Measurements from ENCODE around the gene SNAPC3.
"Not testable (repeated sequence)": the region's sequence is repeated elsewhere in the genome, so short reads cannot be mapped to it uniquely, and the experiment has no call there.

Gene SNAPC3

DNA sequence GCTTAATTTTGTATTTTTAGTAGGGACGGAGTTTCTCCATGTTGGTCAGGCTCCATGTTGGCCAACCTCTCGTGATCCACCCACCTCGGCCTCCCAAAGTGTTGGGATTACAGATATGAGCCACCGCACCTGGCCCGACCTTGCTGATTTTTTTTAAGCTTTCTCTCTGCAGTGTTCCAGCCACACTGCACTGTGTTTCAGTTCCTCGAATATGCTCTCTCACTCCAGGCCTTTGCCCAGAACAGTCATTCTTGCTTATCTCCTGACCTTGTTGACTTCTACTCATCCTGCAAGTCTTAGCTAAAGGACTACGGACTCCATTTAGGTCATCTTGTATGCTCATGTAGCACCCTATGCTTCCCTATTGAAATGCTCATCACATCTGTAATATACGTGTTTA, 3.3 kb downstream of the SNAPC3 start:
- no peak for DNase-seq

GRCh38 chr9:15427702-15428101, 5.0 kb downstream of the SNAPC3 start:
- DNase-seq = not testable (repeated sequence)

DNA sequence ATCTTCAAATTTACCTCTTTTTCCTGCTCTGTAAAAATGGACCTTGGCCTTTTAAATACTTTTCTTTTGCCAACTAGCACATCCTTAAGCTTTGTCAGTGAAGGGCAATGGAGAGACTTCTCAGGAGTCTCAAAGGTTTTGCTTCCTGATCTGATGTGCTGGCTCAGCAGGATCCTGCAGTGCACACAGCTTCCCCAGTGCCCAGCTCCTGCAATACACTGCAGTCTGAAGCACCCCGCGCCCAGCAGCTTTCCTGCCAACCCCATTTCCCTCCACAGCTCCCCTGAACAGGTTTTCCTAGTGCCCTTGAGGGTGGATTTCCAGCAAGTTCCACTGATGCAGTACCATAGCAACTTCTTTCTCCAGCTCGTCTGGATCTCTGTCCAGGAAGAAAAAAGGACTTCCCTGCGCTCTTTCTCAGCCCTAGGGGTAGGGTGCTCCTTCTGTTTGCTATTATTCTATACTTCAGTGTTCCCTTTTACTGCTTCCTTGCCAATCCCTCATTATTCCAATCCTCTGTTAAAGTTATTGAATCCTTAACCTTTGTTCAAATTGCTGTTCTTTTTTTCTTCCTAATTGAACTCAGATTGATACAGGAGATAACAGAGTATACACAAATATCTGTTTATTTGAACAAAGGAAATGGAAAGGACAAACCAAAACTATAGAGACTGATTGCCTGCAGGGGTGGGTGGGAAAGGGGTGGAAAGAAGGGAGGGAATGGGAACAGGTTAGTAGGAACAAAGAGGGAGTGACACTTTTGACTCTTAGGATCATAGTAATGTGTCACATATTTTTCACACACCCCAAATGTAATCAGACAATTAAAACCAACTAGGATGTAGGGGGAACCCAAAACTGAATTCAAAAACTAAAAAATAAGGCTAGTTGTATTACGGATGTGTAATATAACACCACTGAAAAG, 8.5 kb downstream of the SNAPC3 start:
- DNase-seq = no peak

GRCh38 chr9:15433191-15433590, 10.5 kb downstream of the SNAPC3 start:
- DNase-seq = no peak

GRCh38 chr9:15433661-15434060, 11.0 kb downstream of the SNAPC3 start:
- no peak for DNase-seq

DNA sequence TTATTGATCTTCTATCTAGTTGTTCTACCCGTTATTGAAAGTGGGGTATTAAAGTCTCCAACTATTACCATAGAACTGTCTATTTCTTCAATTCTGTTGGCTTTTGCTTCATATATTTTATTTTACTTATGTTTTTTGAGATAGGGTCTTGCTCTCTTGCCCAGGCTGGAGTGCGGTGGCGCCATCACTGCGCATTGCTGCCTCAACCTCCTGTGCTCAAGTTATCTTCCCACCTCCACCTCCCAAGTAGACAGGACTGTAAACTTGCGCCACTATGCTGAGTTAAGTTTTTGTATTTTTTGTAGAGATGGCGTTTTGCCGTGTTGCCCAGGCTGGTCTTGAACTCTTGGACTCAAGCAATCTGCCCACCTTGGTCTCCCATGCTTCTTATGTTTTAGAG, 16.2 kb downstream of the SNAPC3 start:
- DNase-seq = no peak

- DNase-seq = not testable (repeated sequence)
Measured at GRCh38 chr9:15441841-15442240, 19.2 kb downstream of the SNAPC3 start.

GRCh38 chr9:15442264-15442663, 19.6 kb downstream of the SNAPC3 start:
- not testable (repeated sequence) for DNase-seq

DNA sequence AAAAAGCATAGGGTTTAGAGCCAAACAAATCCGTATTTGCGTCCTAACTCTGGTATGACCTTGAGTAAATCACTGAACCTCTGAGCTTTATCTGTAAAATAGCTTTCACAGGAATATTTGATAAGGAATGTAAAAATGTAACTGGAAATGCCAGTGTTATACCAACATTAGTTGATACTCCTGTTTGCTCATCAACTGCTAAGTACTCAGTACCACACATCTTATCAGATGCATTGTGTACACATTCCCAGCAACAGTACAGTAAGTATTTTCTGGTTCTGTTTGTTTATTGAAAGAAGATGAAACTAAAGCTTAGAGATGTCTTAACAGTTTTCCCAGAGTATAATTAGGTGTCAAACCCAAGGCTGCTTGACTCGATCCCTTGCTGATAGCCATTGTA, 21.5 kb downstream of the SNAPC3 start:
- no peak for DNase-seq

DNA sequence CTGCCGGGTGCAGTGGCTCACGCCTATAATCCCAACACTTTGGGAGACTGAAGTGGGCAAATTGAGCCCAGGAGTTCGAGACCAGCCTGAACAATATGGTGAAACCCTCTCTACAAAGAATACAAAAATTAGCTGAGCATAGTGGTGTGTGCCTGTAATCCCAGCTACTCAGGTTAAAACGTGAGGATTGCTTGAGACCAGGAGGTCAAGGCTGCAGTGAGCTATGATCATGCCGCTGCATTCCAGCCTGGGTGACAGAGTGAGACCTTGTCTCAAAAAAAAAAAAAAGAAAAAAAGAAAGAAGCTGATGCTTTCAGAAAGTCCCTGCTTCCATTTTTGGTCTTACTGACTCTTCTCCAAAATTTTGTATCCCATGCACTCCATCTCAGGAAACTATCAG, 31.3 kb downstream of the SNAPC3 start:
- no peak for DNase-seq

DNA sequence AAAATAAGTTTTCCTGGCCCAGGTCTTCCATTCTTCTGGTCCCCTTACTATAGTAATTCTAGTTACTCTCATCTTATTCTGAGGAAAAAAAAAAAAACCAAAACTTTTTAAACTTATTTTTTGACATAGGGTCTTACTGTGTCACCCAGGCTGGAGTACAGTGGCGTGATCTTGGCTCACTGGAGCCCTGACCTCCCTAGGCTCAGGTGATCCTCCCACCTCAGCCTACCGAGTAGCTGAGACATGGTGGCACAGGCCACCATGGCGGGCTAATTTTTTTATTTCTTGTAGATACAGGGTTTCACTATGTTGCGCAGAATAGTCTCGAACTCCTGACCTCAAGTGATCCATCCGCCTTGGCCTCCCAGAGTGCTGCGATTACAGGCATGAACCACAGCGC, 38.4 kb downstream of the SNAPC3 start:
- no peak for DNase-seq

DNA sequence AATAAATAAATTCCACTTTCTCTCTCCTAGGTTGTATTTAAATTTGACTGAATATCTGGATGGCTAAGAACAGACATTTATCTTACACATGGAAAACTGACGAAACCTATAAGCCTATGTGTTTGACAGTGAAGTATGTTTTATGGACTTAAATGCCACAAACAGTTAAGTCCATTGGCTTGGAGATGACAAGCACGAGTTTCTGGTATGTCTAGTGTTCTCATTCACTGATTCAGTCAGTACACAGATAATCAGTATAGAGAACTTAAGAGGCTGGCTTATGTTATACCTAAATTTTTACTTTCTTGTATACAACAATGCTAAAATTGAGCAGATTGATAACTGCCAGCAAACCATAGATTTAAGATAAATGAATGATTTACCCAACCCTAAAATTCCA, 38.9 kb downstream of the SNAPC3 start:
- no peak for DNase-seq

- DNase-seq = no peak
Measured at GRCh38 chr9:15468145-15468544, 45.5 kb downstream of the SNAPC3 start.

DNA sequence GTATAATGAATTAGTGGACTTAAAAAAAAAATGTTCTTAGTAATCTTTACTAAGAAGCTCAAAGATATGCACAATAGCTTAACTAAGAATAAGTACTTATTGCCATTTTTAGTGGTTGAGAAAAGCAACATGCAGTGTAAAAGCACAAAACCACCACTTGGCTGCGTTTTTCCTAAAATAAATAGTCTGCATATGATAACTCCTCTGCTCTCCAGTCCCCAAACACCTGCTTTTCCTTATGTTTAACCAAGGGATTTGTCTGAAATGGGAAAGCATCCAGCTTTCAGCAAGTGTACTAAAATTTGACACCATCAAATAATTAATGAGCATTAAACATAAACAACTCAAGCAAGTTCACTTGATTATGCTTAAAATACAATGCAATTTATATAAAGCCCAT, 46.7 kb downstream of the SNAPC3 start:
- DNase-seq = no peak

DNA sequence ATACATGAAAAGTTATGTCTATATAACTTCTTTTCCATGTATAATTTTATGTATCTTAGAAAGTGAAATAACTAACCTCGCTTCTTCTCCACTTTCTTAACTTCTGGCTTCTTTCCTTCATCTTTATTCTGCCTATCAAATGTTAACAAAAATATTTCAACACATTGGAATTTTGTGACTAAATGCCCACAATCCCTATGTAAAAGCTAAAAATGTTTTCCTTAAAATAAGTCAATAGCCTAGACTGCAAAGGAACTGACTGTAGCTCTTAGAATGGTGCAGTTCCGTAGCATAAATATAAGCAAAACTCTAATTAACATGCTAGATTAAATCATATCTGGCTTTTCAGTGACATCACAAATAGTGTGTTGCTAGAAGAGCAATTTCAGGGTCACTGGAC, 47.2 kb downstream of the SNAPC3 start:
- DNase-seq = no peak

GRCh38 chr9:15475923-15476536, 53.4 kb downstream of the SNAPC3 start:
- DNase-seq = no peak

GRCh38 chr9:15480028-15480427, 57.4 kb downstream of the SNAPC3 start:
- no peak for DNase-seq

DNA sequence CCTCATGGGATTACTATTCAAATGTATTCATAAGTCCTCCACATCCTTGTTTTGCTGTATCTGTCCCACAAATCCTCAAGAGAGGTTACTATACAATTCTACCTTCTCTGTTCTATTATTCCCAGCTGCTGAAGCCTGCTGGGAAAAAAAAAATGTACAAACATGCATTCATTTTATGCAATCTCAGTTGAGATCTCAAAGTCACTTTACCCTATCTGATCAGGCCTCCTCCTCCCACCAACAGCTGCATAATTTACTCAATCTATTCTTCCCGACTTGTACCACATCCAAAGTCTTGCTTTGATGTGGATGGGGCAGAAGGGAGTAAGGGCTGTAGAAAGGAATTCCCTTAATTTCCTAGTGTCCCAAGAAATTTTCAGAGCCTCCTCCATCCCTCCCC, 59.5 kb downstream of the SNAPC3 start:
- DNase-seq = no peak

GRCh38 chr9:15484802-15485201, 62.1 kb downstream of the SNAPC3 start:
- no peak for DNase-seq

GRCh38 chr9:15485836-15486666, 63.4 kb downstream of the SNAPC3 start:
- DNase-seq = no peak

- no peak for DNase-seq
Measured at GRCh38 chr9:15491950-15492349, 69.3 kb downstream of the SNAPC3 start.

DNA sequence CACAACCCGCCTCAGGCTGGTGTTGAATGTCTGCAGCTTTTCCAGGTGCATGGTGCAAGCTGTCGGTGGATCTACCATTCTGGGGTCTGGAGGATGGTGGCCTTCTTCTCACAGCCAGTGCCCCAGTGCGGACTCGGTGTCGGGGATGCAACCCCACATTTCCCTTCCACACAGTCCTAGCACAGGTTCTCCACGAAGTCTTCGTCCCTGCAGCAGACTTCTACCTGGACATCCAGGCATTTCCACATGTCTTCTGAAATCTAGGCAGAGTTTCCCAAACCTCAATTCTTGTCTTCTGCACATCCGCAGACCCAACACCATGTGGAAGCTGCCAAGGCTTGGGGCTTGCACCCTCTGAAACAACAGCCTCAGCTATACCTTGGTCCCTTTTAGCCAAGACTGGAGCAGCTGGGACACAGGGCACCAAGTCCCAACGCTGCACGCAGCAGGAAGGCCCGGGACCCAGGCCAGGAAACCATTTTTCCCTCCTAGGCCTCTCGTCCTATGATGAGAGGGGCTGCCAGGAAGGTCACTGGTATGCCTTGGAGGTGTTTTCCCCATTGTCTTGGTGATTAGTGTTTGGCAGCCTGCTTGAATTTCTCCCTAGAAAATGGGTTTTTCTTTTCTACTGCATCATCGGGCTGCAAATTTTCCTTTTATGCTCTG, 69.9 kb downstream of the SNAPC3 start:
- DNase-seq = no peak
